ENCODE measurements around the gene EEF2K.

EEF2K gene

DNA sequence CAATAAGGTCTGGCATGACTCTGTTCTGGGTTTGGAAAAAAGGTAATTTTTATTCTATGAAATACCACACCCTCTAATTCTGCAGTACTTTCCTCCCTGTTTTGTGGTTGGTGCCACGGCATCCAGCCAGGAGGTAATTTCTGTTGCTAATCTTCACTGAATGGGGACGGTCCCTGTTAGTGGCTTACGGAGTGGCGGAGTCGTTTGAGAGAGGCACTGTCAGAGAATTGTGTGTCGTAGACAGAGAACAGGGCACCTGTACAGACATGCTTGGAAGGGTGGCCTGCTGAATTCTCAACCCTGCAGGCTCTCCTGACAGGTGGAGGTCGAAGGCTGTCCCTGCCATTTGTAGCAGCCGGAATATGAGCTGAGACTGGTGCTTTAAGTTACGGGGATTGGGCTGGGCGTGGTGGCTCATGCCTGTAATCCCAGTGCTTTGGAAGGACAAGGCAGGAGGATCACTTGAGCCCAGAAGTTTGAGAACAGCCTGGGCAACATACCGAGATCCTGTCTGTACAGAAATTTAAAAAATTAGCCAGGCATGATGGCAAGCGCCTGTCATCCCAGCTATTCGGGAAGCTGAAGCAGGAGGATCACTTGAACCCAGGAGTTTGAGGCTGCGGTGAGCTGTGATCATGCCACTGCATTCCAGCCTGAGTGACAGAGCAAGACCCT, 33.2 kb downstream of the EEF2K start:
- no peaks in the 10 kb centered on the region for H3K9me3 ChIP-seq (ENCODE audit: control insufficient read depth, insufficient read depth, low read length)
- no peaks in the 10 kb centered on the region for H3K27me3 ChIP-seq (ENCODE audit: control insufficient read depth, low read length)
- peaks cover 5% of the 10 kb centered on the region; the same call in 1 of the 2 replicates for H3F3A ChIP-seq (ENCODE audit: control insufficient read depth, insufficient read depth)
- no peak for TF ChIP-seq EZH2phosphoT487 (IDR thresholded peaks at IDR 0.05; ENCODE audit: borderline replicate concordance, low read length)
- TF ChIP-seq, protein P1, sequence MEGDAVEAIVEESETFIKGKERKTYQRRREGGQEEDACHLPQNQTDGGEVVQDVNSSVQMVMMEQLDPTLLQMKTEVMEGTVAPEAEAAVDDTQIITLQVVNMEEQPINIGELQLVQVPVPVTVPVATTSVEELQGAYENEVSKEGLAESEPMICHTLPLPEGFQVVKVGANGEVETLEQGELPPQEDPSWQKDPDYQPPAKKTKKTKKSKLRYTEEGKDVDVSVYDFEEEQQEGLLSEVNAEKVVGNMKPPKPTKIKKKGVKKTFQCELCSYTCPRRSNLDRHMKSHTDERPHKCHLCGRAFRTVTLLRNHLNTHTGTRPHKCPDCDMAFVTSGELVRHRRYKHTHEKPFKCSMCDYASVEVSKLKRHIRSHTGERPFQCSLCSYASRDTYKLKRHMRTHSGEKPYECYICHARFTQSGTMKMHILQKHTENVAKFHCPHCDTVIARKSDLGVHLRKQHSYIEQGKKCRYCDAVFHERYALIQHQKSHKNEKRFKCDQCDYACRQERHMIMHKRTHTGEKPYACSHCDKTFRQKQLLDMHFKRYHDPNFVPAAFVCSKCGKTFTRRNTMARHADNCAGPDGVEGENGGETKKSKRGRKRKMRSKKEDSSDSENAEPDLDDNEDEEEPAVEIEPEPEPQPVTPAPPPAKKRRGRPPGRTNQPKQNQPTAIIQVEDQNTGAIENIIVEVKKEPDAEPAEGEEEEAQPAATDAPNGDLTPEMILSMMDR (IDR thresholded peaks at IDR 0.05; ENCODE audit: low read depth, low read length, poor library complexity, severe bottlenecking): no peak
- no peak overlapping the region for H3K4me2 ChIP-seq (ENCODE audit: low read length)
- H3K36me3 ChIP-seq (ENCODE audit: control insufficient read depth, low read length): no peaks in the 10 kb centered on the region; the same call in 1 of the 2 replicates
- H4K20me1 ChIP-seq (ENCODE audit: control insufficient read depth, insufficient read depth, low read depth, low read length): peaks cover 4% of the 10 kb centered on the region; the same call in 1 of the 2 replicates
- no peak overlapping the region for H3K4me3 ChIP-seq (ENCODE audit: low read length)
- H3K9me2 ChIP-seq (replicated peaks; ENCODE audit: control insufficient read depth, low read length): no peaks in the 10 kb centered on the region
- H3K4me1 ChIP-seq (ENCODE audit: control insufficient read depth, low read length): peaks cover 17% of the 10 kb centered on the region
- no peaks in the 10 kb centered on the region for H3K79me2 ChIP-seq (ENCODE audit: control insufficient read depth, low read length)
- H3K27ac ChIP-seq (ENCODE audit: low read depth, low read length): no peak overlapping the region

DNA sequence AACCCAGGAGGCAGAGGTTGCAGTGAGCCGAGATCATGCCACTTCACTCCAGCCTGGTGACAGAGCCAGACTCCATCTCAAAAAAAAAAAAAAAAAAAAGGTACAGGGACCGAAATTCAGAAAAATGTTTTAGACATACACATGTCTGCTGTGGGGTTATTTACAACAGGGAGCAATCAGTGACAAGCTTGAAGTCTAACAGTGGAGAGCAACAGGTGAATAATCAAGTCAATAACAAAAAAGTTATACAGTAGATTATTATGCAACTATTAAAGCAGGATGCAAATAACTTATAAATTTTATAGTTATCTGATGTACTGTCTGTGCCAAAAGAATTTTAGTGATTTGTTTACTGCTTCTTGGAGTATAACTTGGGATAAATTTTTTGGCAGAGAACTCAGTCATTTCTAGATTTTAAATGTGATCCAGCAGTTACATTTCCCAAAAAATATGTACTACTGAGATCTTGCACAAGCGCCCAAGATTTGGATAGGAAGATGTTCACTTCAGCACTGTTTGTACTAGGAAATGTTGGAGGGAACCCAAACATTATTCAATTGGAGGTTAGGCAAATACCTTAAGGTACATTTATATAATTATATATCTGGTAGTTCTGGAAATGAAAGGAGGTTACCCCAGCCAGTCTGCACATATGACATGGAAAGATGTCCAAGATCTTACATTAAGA, 34.1 kb downstream of the EEF2K start:
- Histone ChIP-seq H3K4me1 (ENCODE audit: control insufficient read depth, low read length) (peaks cover 17% of the 10 kb centered on the region), H3F3A (ENCODE audit: control insufficient read depth, insufficient read depth) (peaks cover 5% of the 10 kb centered on the region; the same call in 1 of the 2 replicates), H4K20me1 (ENCODE audit: control insufficient read depth, insufficient read depth, low read depth, low read length) (peaks cover 4% of the 10 kb centered on the region; the same call in 1 of the 2 replicates), H3K9me2 (replicated peaks; ENCODE audit: control insufficient read depth, low read length) (no peaks in the 10 kb centered on the region), H3K9me3 (ENCODE audit: control insufficient read depth, insufficient read depth, low read length) (no peaks in the 10 kb centered on the region), H3K27me3 (ENCODE audit: control insufficient read depth, low read length) (no peaks in the 10 kb centered on the region), H3K4me3 (ENCODE audit: low read length) (no peak overlapping the region), H3K4me2 (ENCODE audit: low read length) (peak overlapping the region; percentile 45), H3K36me3 (ENCODE audit: control insufficient read depth, low read length) (no peaks in the 10 kb centered on the region; the same call in 1 of the 2 replicates), H3K79me2 (ENCODE audit: control insufficient read depth, low read length) (no peaks in the 10 kb centered on the region), H3K27ac (ENCODE audit: low read depth, low read length) (no peak overlapping the region)
- no peak for TF ChIP-seq EZH2phosphoT487 (IDR thresholded peaks at IDR 0.05; ENCODE audit: borderline replicate concordance, low read length)
- TF ChIP-seq, protein P1 (IDR thresholded peaks at IDR 0.05; ENCODE audit: low read depth, low read length, poor library complexity, severe bottlenecking): no peak

DNA sequence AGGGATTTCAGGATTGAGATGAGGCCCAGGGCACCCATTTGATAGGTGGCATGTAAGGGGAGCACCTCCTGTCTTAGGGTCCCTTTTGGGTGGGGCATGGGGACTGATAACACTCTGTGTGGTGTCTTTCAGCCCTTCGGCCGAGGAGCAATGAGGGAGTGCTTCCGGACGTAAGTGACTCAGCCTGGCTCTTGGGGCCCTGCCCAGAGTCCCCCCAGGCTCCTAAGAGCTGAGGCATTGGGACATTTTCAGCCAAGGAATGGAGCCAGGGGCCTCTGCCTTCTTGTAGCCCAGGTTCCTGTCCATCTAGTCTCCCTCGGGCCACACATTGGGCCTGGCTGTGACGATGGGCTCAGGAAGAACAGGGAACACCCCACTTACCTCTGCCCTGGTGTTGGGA, 44.4 kb downstream of the EEF2K start:
- no peaks in the 10 kb centered on the region for H3K4me1 ChIP-seq (ENCODE audit: control insufficient read depth, low read length)
- peaks cover 6% of the 10 kb centered on the region; the same call in 1 of the 2 replicates for H3K9me3 ChIP-seq (ENCODE audit: control insufficient read depth, insufficient read depth, low read length)
- H3K27ac ChIP-seq (ENCODE audit: low read depth, low read length): no peak overlapping the region
- H4K20me1 ChIP-seq (ENCODE audit: control insufficient read depth, insufficient read depth, low read depth, low read length): no peaks in the 10 kb centered on the region
- H3K4me2 ChIP-seq (ENCODE audit: low read length): no peak overlapping the region
- no peaks in the 10 kb centered on the region for H3F3A ChIP-seq (ENCODE audit: control insufficient read depth, insufficient read depth)
- H3K9me2 ChIP-seq (replicated peaks; ENCODE audit: control insufficient read depth, low read length): no peaks in the 10 kb centered on the region
- no peaks in the 10 kb centered on the region for H3K79me2 ChIP-seq (ENCODE audit: control insufficient read depth, low read length)
- no peak overlapping the region for H3K4me3 ChIP-seq (ENCODE audit: low read length)
- TF ChIP-seq EZH2phosphoT487 (IDR thresholded peaks at IDR 0.05; ENCODE audit: borderline replicate concordance, low read length): no peak
- TF ChIP-seq, protein P1 (IDR thresholded peaks at IDR 0.05; ENCODE audit: low read depth, low read length, poor library complexity, severe bottlenecking): no peak
- no peaks in the 10 kb centered on the region for H3K27me3 ChIP-seq (ENCODE audit: control insufficient read depth, low read length)
- H3K36me3 ChIP-seq (ENCODE audit: control insufficient read depth, low read length): peaks cover 11% of the 10 kb centered on the region

Measured in DOHH2 (cell line).